Measurements from ENCODE around the gene NUBPL.
"Not testable (repeated sequence)": the region's sequence is repeated elsewhere in the genome, so short reads cannot be mapped to it uniquely, and the experiment has no call there.

NUBPL gene

GRCh38 chr14:31605702-31606101 is 44.5 kb downstream of the NUBPL start:
- H3K4me1 ChIP-seq (ENCODE audit: control insufficient read depth, insufficient read depth, low read length, unreplicated experiment): no peaks in the 10 kb centered on the region
- no peaks in the 10 kb centered on the region for H3K27me3 ChIP-seq (ENCODE audit: insufficient read depth, low read length)
- H3K36me3 ChIP-seq (ENCODE audit: insufficient read depth, low read length): 0 out of 2 replicates have a peak, but pooled peaks cover 5% of the 10 kb centered on the region
- H3K27ac ChIP-seq (ENCODE audit: low read depth, low read length): no peak overlapping the region
- H3K4me3 ChIP-seq (ENCODE audit: low read depth, low read length): no peak overlapping the region
- no peaks in the 10 kb centered on the region for H3K79me2 ChIP-seq (ENCODE audit: control insufficient read depth, insufficient read depth, low read length, unreplicated experiment)
- H2AFZ ChIP-seq (ENCODE audit: low read length, unreplicated experiment): no peak overlapping the region

- Histone ChIP-seq H3K27me3 (ENCODE audit: insufficient read depth, low read length) (no peaks in the 10 kb centered on the region), H3K36me3 (ENCODE audit: insufficient read depth, low read length) (no peaks in the 10 kb centered on the region), H3K4me1 (ENCODE audit: control insufficient read depth, insufficient read depth, low read length, unreplicated experiment) (no peaks in the 10 kb centered on the region), H3K27ac (ENCODE audit: low read depth, low read length) (no peak overlapping the region), H3K4me3 (ENCODE audit: low read depth, low read length) (no peak overlapping the region), H3K79me2 (ENCODE audit: control insufficient read depth, insufficient read depth, low read length, unreplicated experiment) (no peaks in the 10 kb centered on the region), H2AFZ (ENCODE audit: low read length, unreplicated experiment) (no peak overlapping the region)
These were observed 50.7 kb downstream of the NUBPL start for GRCh38 chr14:31611778-31612433.

- H3K4me3 ChIP-seq (ENCODE audit: low read depth, low read length): no peak overlapping the region
- no peaks in the 10 kb centered on the region for H3K79me2 ChIP-seq (ENCODE audit: control insufficient read depth, insufficient read depth, low read length, unreplicated experiment)
- H3K36me3 ChIP-seq (ENCODE audit: insufficient read depth, low read length): no peaks in the 10 kb centered on the region
- H3K27me3 ChIP-seq (ENCODE audit: insufficient read depth, low read length): no peaks in the 10 kb centered on the region
- no peaks in the 10 kb centered on the region for H3K4me1 ChIP-seq (ENCODE audit: control insufficient read depth, insufficient read depth, low read length, unreplicated experiment)
- H3K27ac ChIP-seq (ENCODE audit: low read depth, low read length): no peak overlapping the region
- H2AFZ ChIP-seq (ENCODE audit: low read length, unreplicated experiment): no peak overlapping the region
These were observed 52.0 kb downstream of the NUBPL start for GRCh38 chr14:31613188-31613587.

GRCh38 chr14:31618884-31619283 is 57.7 kb downstream of the NUBPL start:
- H3K36me3 ChIP-seq (ENCODE audit: insufficient read depth, low read length); H3K27ac ChIP-seq (ENCODE audit: low read depth, low read length); H3K79me2 ChIP-seq (ENCODE audit: control insufficient read depth, insufficient read depth, low read length, unreplicated experiment); H3K27me3 ChIP-seq (ENCODE audit: insufficient read depth, low read length); H3K4me1 ChIP-seq (ENCODE audit: control insufficient read depth, insufficient read depth, low read length, unreplicated experiment); H2AFZ ChIP-seq (ENCODE audit: low read length, unreplicated experiment); H3K4me3 ChIP-seq (ENCODE audit: low read depth, low read length): not testable (repeated sequence)

- Histone ChIP-seq H3K27ac (ENCODE audit: low read depth, low read length) (no peak overlapping the region), H3K4me3 (ENCODE audit: low read depth, low read length) (no peak overlapping the region), H2AFZ (ENCODE audit: low read length, unreplicated experiment) (no peak overlapping the region), H3K4me1 (ENCODE audit: control insufficient read depth, insufficient read depth, low read length, unreplicated experiment) (no peaks in the 10 kb centered on the region), H3K36me3 (ENCODE audit: insufficient read depth, low read length) (0 out of 2 replicates have a peak, but pooled peaks cover 7% of the 10 kb centered on the region), H3K27me3 (ENCODE audit: insufficient read depth, low read length) (no peaks in the 10 kb centered on the region), H3K79me2 (ENCODE audit: control insufficient read depth, insufficient read depth, low read length, unreplicated experiment) (no peaks in the 10 kb centered on the region)
These were observed 58.2 kb downstream of the NUBPL start for GRCh38 chr14:31619440-31619839.

- not testable (repeated sequence) for H2AFZ ChIP-seq (ENCODE audit: low read length, unreplicated experiment); H3K36me3 ChIP-seq (ENCODE audit: insufficient read depth, low read length); H3K79me2 ChIP-seq (ENCODE audit: control insufficient read depth, insufficient read depth, low read length, unreplicated experiment); H3K4me1 ChIP-seq (ENCODE audit: control insufficient read depth, insufficient read depth, low read length, unreplicated experiment); H3K4me3 ChIP-seq (ENCODE audit: low read depth, low read length); H3K27ac ChIP-seq (ENCODE audit: low read depth, low read length); H3K27me3 ChIP-seq (ENCODE audit: insufficient read depth, low read length)
These were observed 59.7 kb downstream of the NUBPL start for GRCh38 chr14:31620898-31621297.

GRCh38 chr14:31622060-31622459 is 60.9 kb downstream of the NUBPL start:
- Histone ChIP-seq H3K79me2 (ENCODE audit: control insufficient read depth, insufficient read depth, low read length, unreplicated experiment) (no peaks in the 10 kb centered on the region), H3K4me3 (ENCODE audit: low read depth, low read length) (no peak overlapping the region), H3K4me1 (ENCODE audit: control insufficient read depth, insufficient read depth, low read length, unreplicated experiment) (no peaks in the 10 kb centered on the region), H3K36me3 (ENCODE audit: insufficient read depth, low read length) (0 out of 2 replicates have a peak, but pooled peaks cover 7% of the 10 kb centered on the region), H3K27me3 (ENCODE audit: insufficient read depth, low read length) (no peaks in the 10 kb centered on the region), H2AFZ (ENCODE audit: low read length, unreplicated experiment) (no peak overlapping the region), H3K27ac (ENCODE audit: low read depth, low read length) (no peak overlapping the region)

- H3K79me2 ChIP-seq (ENCODE audit: control insufficient read depth, insufficient read depth, low read length, unreplicated experiment); H3K27me3 ChIP-seq (ENCODE audit: insufficient read depth, low read length); H3K36me3 ChIP-seq (ENCODE audit: insufficient read depth, low read length); H3K4me3 ChIP-seq (ENCODE audit: low read depth, low read length); H3K27ac ChIP-seq (ENCODE audit: low read depth, low read length); H2AFZ ChIP-seq (ENCODE audit: low read length, unreplicated experiment); H3K4me1 ChIP-seq (ENCODE audit: control insufficient read depth, insufficient read depth, low read length, unreplicated experiment): not testable (repeated sequence)
These were observed 91.7 kb downstream of the NUBPL start for GRCh38 chr14:31652900-31653299.

GRCh38 chr14:31657917-31658316 is 96.7 kb downstream of the NUBPL start:
- H3K27ac ChIP-seq (ENCODE audit: low read depth, low read length): no peak overlapping the region
- H3K4me1 ChIP-seq (ENCODE audit: control insufficient read depth, insufficient read depth, low read length, unreplicated experiment): no peaks in the 10 kb centered on the region
- no peaks in the 10 kb centered on the region for H3K79me2 ChIP-seq (ENCODE audit: control insufficient read depth, insufficient read depth, low read length, unreplicated experiment)
- no peak overlapping the region for H3K4me3 ChIP-seq (ENCODE audit: low read depth, low read length)
- H2AFZ ChIP-seq (ENCODE audit: low read length, unreplicated experiment): no peak overlapping the region
- no peaks in the 10 kb centered on the region for H3K36me3 ChIP-seq (ENCODE audit: insufficient read depth, low read length)
- no peaks in the 10 kb centered on the region for H3K27me3 ChIP-seq (ENCODE audit: insufficient read depth, low read length)

- no peaks in the 10 kb centered on the region for H3K79me2 ChIP-seq (ENCODE audit: control insufficient read depth, insufficient read depth, low read length, unreplicated experiment)
- H2AFZ ChIP-seq (ENCODE audit: low read length, unreplicated experiment): no peak overlapping the region
- H3K4me3 ChIP-seq (ENCODE audit: low read depth, low read length): no peak overlapping the region
- H3K4me1 ChIP-seq (ENCODE audit: control insufficient read depth, insufficient read depth, low read length, unreplicated experiment): no peaks in the 10 kb centered on the region
- no peak overlapping the region for H3K27ac ChIP-seq (ENCODE audit: low read depth, low read length)
- no peaks in the 10 kb centered on the region for H3K36me3 ChIP-seq (ENCODE audit: insufficient read depth, low read length)
- no peaks in the 10 kb centered on the region for H3K27me3 ChIP-seq (ENCODE audit: insufficient read depth, low read length)
These were observed 98.1 kb downstream of the NUBPL start for GRCh38 chr14:31659278-31659677.

- no peak overlapping the region for H3K4me3 ChIP-seq (ENCODE audit: low read depth, low read length)
- H3K4me1 ChIP-seq (ENCODE audit: control insufficient read depth, insufficient read depth, low read length, unreplicated experiment): no peaks in the 10 kb centered on the region
- H3K36me3 ChIP-seq (ENCODE audit: insufficient read depth, low read length): no peaks in the 10 kb centered on the region
- H3K27ac ChIP-seq (ENCODE audit: low read depth, low read length): no peak overlapping the region
- no peaks in the 10 kb centered on the region for H3K79me2 ChIP-seq (ENCODE audit: control insufficient read depth, insufficient read depth, low read length, unreplicated experiment)
- H2AFZ ChIP-seq (ENCODE audit: low read length, unreplicated experiment): no peak overlapping the region
- H3K27me3 ChIP-seq (ENCODE audit: insufficient read depth, low read length): no peaks in the 10 kb centered on the region
These were observed 99.0 kb downstream of the NUBPL start for GRCh38 chr14:31660191-31660590.
